A549 (cell line): Measurements from ENCODE around the gene STAP1. TPM values are rescaled to one million over a fixed set of nuclear protein-coding genes. Genes with fewer than 3 reads are reported as not detected.

Experiments used
- ATAC-seq, 2 experiments: fragments of 200-7000 bp in 1 of 2; fragments of >200 bp in 1 of 2; cut with Nextera tagmentation in 1 of 2; cut with Tn5 transposase in 1 of 2; 3 replicates each; pipeline versions ENCODE4 v1.8.0 to v1.9.1; 2018 to 2020; ENCODE audit warnings: mild to moderate bottlenecking in 1 of 2, moderate library complexity in 1 of 2
- CTCF ChIA-PET: fragments of 300-600 bp; sonication (Branson Sonifier 250); formaldehyde crosslinking; extraction: SDS; loops from one replicate; lab custom pipeline; 2021; ENCODE audit warnings: antibody characterized with exemption, inconsistent platforms; lab: Yijun Ruan, JAX
- POLR2A ChIA-PET: fragments of 350-600 bp; formaldehyde crosslinking; extraction: SDS; loops from one replicate; lab custom pipeline; 2021; ENCODE audit warnings: antibody characterized with exemption, inconsistent platforms; lab: Yijun Ruan, JAX
- DNase-seq, 2 experiments: peaks; one replicate each; pipeline versions ENCODE4 v3.0.0 to v3.0.0-alpha.2; 2011 to 2016; ENCODE audit warnings: low read depth in 1 of 2, low spot score in 1 of 2
- FAIRE-seq: peaks from 2 replicates; lab custom pipeline; 2011; peaks lifted over from hg19 to GRCh38; lab: Jason Lieb, UNC
- H3K27ac ChIP-seq, 2 experiments: fragments of >200 bp; sonication (Bioruptor Twin); formaldehyde crosslinking; 3 replicates each; pipeline ENCODE4 v1.5.1; 2016 to 2017
- H3K4me1 ChIP-seq: fragments of >200 bp; sonication (Bioruptor Twin); formaldehyde crosslinking; 3 replicates; pipeline ENCODE4 v1.6.1; 2016
- H3K4me2 ChIP-seq: fragments of >200 bp; sonication (Bioruptor Twin); formaldehyde crosslinking; 3 replicates; pipeline ENCODE4 v1.6.1; 2016
- H3K4me3 ChIP-seq: fragments of >200 bp; sonication (Bioruptor Twin); formaldehyde crosslinking; 3 replicates; pipeline ENCODE4 v1.5.1; 2016
- H3K9me3 ChIP-seq: fragments of >200 bp; sonication (Bioruptor Twin); formaldehyde crosslinking; 3 replicates; pipeline ENCODE4 v1.6.1; 2016
- BCL3 ChIP-seq: fragments of >200 bp; sonication (Bioruptor Twin); formaldehyde crosslinking; IDR thresholded peaks from 3 replicates; pipeline ENCODE4 v1.6.1; 2016
- CBX2 ChIP-seq: fragments of 200-600 bp; sonication (generic); IDR thresholded peaks from 2 replicates; pipeline ENCODE4 v1.6.1; 2016; ENCODE audit warnings: low read depth, mild to moderate bottlenecking, borderline replicate concordance
- CHD2 ChIP-seq: fragments of 150-350 bp; IDR thresholded peaks from 2 replicates; pipeline ENCODE4 v1.6.1; 2014; ENCODE audit warnings: low read length; ENCODE audit not compliant: partially characterized antibody
- CHD4 ChIP-seq: fragments of 200-600 bp; sonication (generic); IDR thresholded peaks from 2 replicates; pipeline ENCODE4 v1.6.1; 2016; ENCODE audit warnings: antibody characterized with exemption, mild to moderate bottlenecking, borderline replicate concordance
- EHF ChIP-seq: fragments of 250-450 bp; sonication (Bioruptor Pico); IDR thresholded peaks from 2 replicates; pipeline ENCODE4 v1.5.0; 2020; ENCODE audit warnings: mild to moderate bottlenecking
- HEYL ChIP-seq: fragments of 250-450 bp; sonication (Bioruptor Pico); IDR thresholded peaks from 2 replicates; pipeline ENCODE4 v1.8.0; 2021; ENCODE audit warnings: mild to moderate bottlenecking, moderate library complexity
- HOXB5 ChIP-seq: fragments of 250-450 bp; sonication (Bioruptor Pico); IDR thresholded peaks from 2 replicates; pipeline ENCODE4 v1.5.0; 2020; ENCODE audit warnings: mild to moderate bottlenecking, moderate library complexity
- MYC ChIP-seq: IDR thresholded peaks from 2 replicates; pipeline ENCODE4 v1.6.1; 2012; ENCODE audit warnings: mild to moderate bottlenecking, inconsistent platforms, low read length, improper control_type of control experiment, borderline replicate concordance
- NPAS2 ChIP-seq: fragments of 250-450 bp; sonication (Bioruptor Pico); IDR thresholded peaks from 2 replicates; pipeline ENCODE4 v1.8.0; 2022; ENCODE audit warnings: mild to moderate bottlenecking, moderate library complexity, borderline replicate concordance
- NR3C1 ChIP-seq: fragments of >200 bp; sonication (Bioruptor Twin); formaldehyde crosslinking; IDR thresholded peaks from 3 replicates; pipeline ENCODE4 v1.6.1; 2017
- PHF8 ChIP-seq: fragments of 200-600 bp; sonication (generic); IDR thresholded peaks from 2 replicates; pipeline ENCODE4 v1.6.1; 2016; ENCODE audit warnings: low read depth, mild to moderate bottlenecking, antibody characterized with exemption, moderate library complexity, borderline replicate concordance
- POLR2AphosphoS2 ChIP-seq: conservative IDR thresholded peaks from 2 replicates; pipeline ENCODE4 v1.6.1; 2012; ENCODE audit warnings: low read length, improper control_type of control experiment, inconsistent platforms
- RAD21 ChIP-seq, 2 experiments: fragments of >200 bp in 1 of 2; sonication (Bioruptor Twin) in 1 of 2; formaldehyde crosslinking in 1 of 2; IDR thresholded peaks in 1 of 2; conservative IDR thresholded peaks in 1 of 2; 2 replicates in 1 of 2; 3 replicates in 1 of 2; pipeline ENCODE4 v1.6.1; 2012 to 2018; ENCODE audit warnings: inconsistent platforms in 1 of 2
- RNF2 ChIP-seq: fragments of 200-600 bp; sonication (generic); IDR thresholded peaks from 2 replicates; pipeline ENCODE4 v1.6.1; 2016; ENCODE audit warnings: low read depth, mild to moderate bottlenecking, antibody characterized with exemption, moderate library complexity, borderline replicate concordance
- SMC3 ChIP-seq: fragments of >200 bp; sonication (Bioruptor Twin); formaldehyde crosslinking; IDR thresholded peaks from 3 replicates; pipeline ENCODE4 v1.6.1; 2018; ENCODE audit warnings: inconsistent platforms
- TP53 ChIP-seq: fragments of 250-450 bp; sonication (Bioruptor Pico); IDR thresholded peaks from 2 replicates; pipeline ENCODE4 v1.5.0; 2021; ENCODE audit warnings: mild to moderate bottlenecking, moderate library complexity
- ZNF302 ChIP-seq: fragments of 250-450 bp; sonication (Bioruptor Pico); IDR thresholded peaks from 2 replicates; pipeline ENCODE4 v1.9.0; 2021; ENCODE audit warnings: inconsistent platforms, mild to moderate bottlenecking, moderate library complexity
- ZSCAN20 ChIP-seq: fragments of 250-450 bp; sonication (Bioruptor Pico); IDR thresholded peaks from 2 replicates; pipeline ENCODE4 v1.8.0; 2022; ENCODE audit warnings: mild to moderate bottlenecking, moderate library complexity
- WGBS: methylation state at CpG from one replicate; pipeline ENCODE4 v1.1.6; 2017; ENCODE audit errors: missing lambda C conversion rate; 5-methylcytosine and 5-hydroxymethylcytosine counted together
- polyA plus RNA-seq, 4 experiments: library from polyadenylated mRNA; depleted of rRNA in 3 of 4; stranded (reverse); fragments of >200 nt; fragmentation: RNase III in 1 of 4; extraction: RNeasy Plus Mini Kit Qiagen cat#74134 plus additional on column Dnase treatment in 1 of 4; gene quantifications; 2 replicates in 3 of 4; 3 replicates in 1 of 4; pipeline ENCODE4 v1.2.3, GENCODE V29; 2011 to 2017
- TF ChIP-seq, protein P1 (sequence below): fragments of 200-600 bp; sonication (generic); IDR thresholded peaks from 2 replicates; pipeline ENCODE4 v1.6.1; 2016; ENCODE audit warnings: antibody characterized with exemption, mild to moderate bottlenecking, moderate library complexity
- TF ChIP-seq, protein P2 (sequence below): IDR thresholded peaks from 2 replicates; pipeline ENCODE4 v1.6.1; 2012

Gene STAP1
- polyA plus RNA-seq, 2 of the 4 experiments (the other 2 are of a cell fraction) = not detected

- no peak overlapping the region for H3K4me3 ChIP-seq
- TF ChIP-seq CHD4 = no peak
- no peak for TF ChIP-seq HOXB5 (CRISPR knock-in tag)
- TF ChIP-seq SMC3 = no peak
- no peak for TF ChIP-seq NPAS2
- TF ChIP-seq, protein P1, sequence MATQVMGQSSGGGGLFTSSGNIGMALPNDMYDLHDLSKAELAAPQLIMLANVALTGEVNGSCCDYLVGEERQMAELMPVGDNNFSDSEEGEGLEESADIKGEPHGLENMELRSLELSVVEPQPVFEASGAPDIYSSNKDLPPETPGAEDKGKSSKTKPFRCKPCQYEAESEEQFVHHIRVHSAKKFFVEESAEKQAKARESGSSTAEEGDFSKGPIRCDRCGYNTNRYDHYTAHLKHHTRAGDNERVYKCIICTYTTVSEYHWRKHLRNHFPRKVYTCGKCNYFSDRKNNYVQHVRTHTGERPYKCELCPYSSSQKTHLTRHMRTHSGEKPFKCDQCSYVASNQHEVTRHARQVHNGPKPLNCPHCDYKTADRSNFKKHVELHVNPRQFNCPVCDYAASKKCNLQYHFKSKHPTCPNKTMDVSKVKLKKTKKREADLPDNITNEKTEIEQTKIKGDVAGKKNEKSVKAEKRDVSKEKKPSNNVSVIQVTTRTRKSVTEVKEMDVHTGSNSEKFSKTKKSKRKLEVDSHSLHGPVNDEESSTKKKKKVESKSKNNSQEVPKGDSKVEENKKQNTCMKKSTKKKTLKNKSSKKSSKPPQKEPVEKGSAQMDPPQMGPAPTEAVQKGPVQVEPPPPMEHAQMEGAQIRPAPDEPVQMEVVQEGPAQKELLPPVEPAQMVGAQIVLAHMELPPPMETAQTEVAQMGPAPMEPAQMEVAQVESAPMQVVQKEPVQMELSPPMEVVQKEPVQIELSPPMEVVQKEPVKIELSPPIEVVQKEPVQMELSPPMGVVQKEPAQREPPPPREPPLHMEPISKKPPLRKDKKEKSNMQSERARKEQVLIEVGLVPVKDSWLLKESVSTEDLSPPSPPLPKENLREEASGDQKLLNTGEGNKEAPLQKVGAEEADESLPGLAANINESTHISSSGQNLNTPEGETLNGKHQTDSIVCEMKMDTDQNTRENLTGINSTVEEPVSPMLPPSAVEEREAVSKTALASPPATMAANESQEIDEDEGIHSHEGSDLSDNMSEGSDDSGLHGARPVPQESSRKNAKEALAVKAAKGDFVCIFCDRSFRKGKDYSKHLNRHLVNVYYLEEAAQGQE = no peak
- no peak for TF ChIP-seq PHF8
- no peak for TF ChIP-seq TP53 (CRISPR knock-in tag)
- no peak for TF ChIP-seq HEYL (CRISPR knock-in tag)
- no peak for TF ChIP-seq POLR2AphosphoS2
- no peak for TF ChIP-seq MYC
- TF ChIP-seq CHD2 = no peak
- no peak for TF ChIP-seq RNF2
- no peak for TF ChIP-seq EHF (CRISPR knock-in tag)
- TF ChIP-seq NR3C1 = no peak
- no peaks in the 10 kb centered on the region for H3K4me1 ChIP-seq
- no peak for ATAC-seq
- peaks cover 6% of the 10 kb centered on the region; the same call in 1 of the 3 replicates for H3K9me3 ChIP-seq
- FAIRE-seq = no peak
- H3K4me2 ChIP-seq = no peak overlapping the region
- ChIA-PET CTCF (no interaction called here), POLR2A (no interaction called here)
- no peak for DNase-seq
- H3K27ac ChIP-seq = no peak overlapping the region
- WGBS = 95% methylated on average over 5 of the region's 5 CpGs
These were observed 56.6 kb downstream of the STAP1 start for GRCh38 chr4:67615119-67615518.

DNA sequence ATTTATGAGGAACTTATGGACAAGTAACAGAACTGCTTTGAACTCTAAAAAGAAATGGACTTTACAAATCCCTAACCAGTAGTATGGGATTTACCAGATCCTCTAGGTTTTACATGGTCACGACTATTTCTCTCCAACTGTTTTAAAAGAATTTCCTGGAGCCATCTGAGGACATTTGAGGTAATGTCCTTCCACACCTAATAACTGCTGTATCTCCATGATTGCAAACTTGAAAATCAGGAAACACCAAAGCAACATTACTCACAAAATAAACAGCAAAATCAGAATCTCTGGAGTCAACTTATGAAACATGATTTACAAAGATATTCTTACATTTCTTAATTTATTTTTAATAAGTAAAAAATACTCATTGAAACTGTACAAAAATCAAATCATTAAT lies 58.0 kb downstream of the STAP1 start:
- no peak overlapping the region for H3K4me2 ChIP-seq
- TF ChIP-seq RAD21 (conservative IDR thresholded peaks at IDR 0.05 in 1 of 2, IDR thresholded peaks at IDR 0.05 in 1 of 2) (no peak), CBX2 (no peak), BCL3 (no peak), ZNF302 (CRISPR knock-in tag) (no peak), ZSCAN20 (no peak), RNF2 (no peak)
- TF ChIP-seq, protein P2, sequence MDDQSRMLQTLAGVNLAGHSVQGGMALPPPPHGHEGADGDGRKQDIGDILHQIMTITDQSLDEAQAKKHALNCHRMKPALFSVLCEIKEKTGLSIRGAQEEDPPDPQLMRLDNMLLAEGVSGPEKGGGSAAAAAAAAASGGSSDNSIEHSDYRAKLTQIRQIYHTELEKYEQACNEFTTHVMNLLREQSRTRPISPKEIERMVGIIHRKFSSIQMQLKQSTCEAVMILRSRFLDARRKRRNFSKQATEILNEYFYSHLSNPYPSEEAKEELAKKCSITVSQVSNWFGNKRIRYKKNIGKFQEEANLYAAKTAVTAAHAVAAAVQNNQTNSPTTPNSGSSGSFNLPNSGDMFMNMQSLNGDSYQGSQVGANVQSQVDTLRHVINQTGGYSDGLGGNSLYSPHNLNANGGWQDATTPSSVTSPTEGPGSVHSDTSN = no peak
- H3K9me3 ChIP-seq = no peaks in the 10 kb centered on the region
- DNase-seq = no peak
- no peaks in the 10 kb centered on the region for H3K4me1 ChIP-seq
- ChIA-PET POLR2A (no interaction called here), CTCF (no interaction called here)
- ATAC-seq = no peak
- FAIRE-seq = no peak
- WGBS = 73% methylated on average over 1 of the region's 1 CpG
- H3K27ac ChIP-seq = no peak overlapping the region
- no peak overlapping the region for H3K4me3 ChIP-seq
